Mesendoderm (in vitro differentiated cells): ENCODE measurements around the gene PCTP.

ENCODE experiments used
- DNase-seq: peaks from one replicate; pipeline ENCODE4 v3.0.0; 2013
- H2AK5ac ChIP-seq: 2 replicates; pipeline ENCODE4 v1.6.1; 2013; ENCODE audit warnings: low read length, inconsistent platforms
- H2BK120ac ChIP-seq: 2 replicates; pipeline ENCODE4 v1.6.1; 2013; ENCODE audit warnings: low read depth, mild to moderate bottlenecking, low read length, moderate library complexity, mixed read lengths
- H2BK15ac ChIP-seq: replicated peaks from 2 replicates; pipeline ENCODE4 v1.6.1; 2013; ENCODE audit warnings: low read depth, mild to moderate bottlenecking, moderate library complexity
- H2BK5ac ChIP-seq: 2 replicates; pipeline ENCODE4 v1.6.1; 2013; ENCODE audit warnings: low read length, inconsistent platforms
- H3K18ac ChIP-seq: 2 replicates; pipeline ENCODE4 v1.6.1; 2013; ENCODE audit warnings: mild to moderate bottlenecking, low read length, mixed read lengths
- H3K23ac ChIP-seq: one replicate; pipeline ENCODE4 v1.6.1; 2013; ENCODE audit warnings: low read length
- H3K27ac ChIP-seq: 2 replicates; pipeline ENCODE4 v1.5.1; 2013; ENCODE audit warnings: low read depth, mild to moderate bottlenecking, inconsistent platforms, low read length, moderate library complexity
- H3K27me3 ChIP-seq: 2 replicates; pipeline ENCODE4 v1.6.1; 2013; ENCODE audit warnings: low read length, control low read depth, mild to moderate bottlenecking, inconsistent platforms; ENCODE audit not compliant: insufficient read depth, poor library complexity
- H3K36me3 ChIP-seq: 2 replicates; pipeline ENCODE4 v1.6.1; 2013; ENCODE audit warnings: low read length, inconsistent platforms; ENCODE audit not compliant: control insufficient read depth, insufficient read depth
- H3K4ac ChIP-seq: one replicate; pipeline ENCODE4 v1.6.1; 2013; ENCODE audit warnings: low read depth, mild to moderate bottlenecking, low read length, moderate library complexity
- H3K4me1 ChIP-seq: 2 replicates; pipeline ENCODE4 v1.6.1; 2013; ENCODE audit warnings: low read depth, low read length, inconsistent platforms; ENCODE audit not compliant: control insufficient read depth
- H3K4me2 ChIP-seq: 2 replicates; pipeline ENCODE4 v1.6.1; 2013; ENCODE audit warnings: low read length
- H3K4me3 ChIP-seq: 2 replicates; pipeline ENCODE4 v1.5.1; 2013; ENCODE audit warnings: mild to moderate bottlenecking, low read length
- H3K56ac ChIP-seq: one replicate; pipeline ENCODE4 v1.6.1; 2013; ENCODE audit warnings: low read length
- H3K79me1 ChIP-seq: 2 replicates; pipeline ENCODE4 v1.6.1; 2013; ENCODE audit warnings: low read length, inconsistent platforms
- H3K79me2 ChIP-seq: 2 replicates; pipeline ENCODE4 v1.6.1; 2013; ENCODE audit warnings: mild to moderate bottlenecking, low read length; ENCODE audit not compliant: control insufficient read depth, insufficient read depth
- H3K9ac ChIP-seq: 2 replicates; pipeline ENCODE4 v1.6.1; 2013; ENCODE audit warnings: low read length, inconsistent platforms
- H4K5ac ChIP-seq: one replicate; pipeline ENCODE4 v1.6.1; 2013; ENCODE audit warnings: low read length
- H4K8ac ChIP-seq: one replicate; pipeline ENCODE4 v1.6.1; 2013; ENCODE audit warnings: low read depth, mild to moderate bottlenecking, control low read depth, low read length, moderate library complexity
- WGBS: extraction: QIAGEN DNeasy Blood & Tissue Kit; methylation state at CpG from one replicate; pipeline ENCODE4 v1.1.7; 2013; ENCODE audit warnings: low lambda C conversion rate, missing lambda C conversion rate; ENCODE audit not compliant: insufficient coverage; ENCODE audit errors: extremely low coverage; 5-methylcytosine and 5-hydroxymethylcytosine counted together

The PCTP gene

DNA sequence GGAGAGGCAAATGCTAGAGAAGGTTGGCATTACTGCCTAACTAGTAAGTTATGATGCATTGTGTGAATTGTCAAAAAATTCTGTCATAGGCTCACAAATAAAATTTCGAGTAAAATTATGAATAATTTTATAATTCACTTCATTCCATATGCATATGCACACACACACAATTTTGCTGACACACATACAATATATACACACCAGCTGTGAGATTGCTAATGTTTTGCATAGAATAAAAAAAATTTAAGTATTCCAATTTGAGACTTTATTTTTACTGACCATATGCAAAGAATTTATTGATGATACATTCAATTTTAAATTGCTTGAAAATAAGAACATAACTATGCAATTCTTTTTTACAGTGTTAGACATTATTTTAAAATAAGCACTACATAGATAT, 21.4 kb upstream of the PCTP start:
- H3K79me2 ChIP-seq = no peaks in the 10 kb centered on the region
- no peak for DNase-seq
- H3K79me1 ChIP-seq = no peaks in the 10 kb centered on the region
- no peak overlapping the region for H3K18ac ChIP-seq
- WGBS = no CpG with 5 or more reads among the region's 1 CpG
- no peak overlapping the region for H3K27ac ChIP-seq
- H2BK5ac ChIP-seq = no peak overlapping the region
- no peak overlapping the region for H3K9ac ChIP-seq
- no peaks in the 10 kb centered on the region for H3K27me3 ChIP-seq
- H3K4ac ChIP-seq = no peak overlapping the region
- no peak overlapping the region for H4K5ac ChIP-seq
- H3K4me3 ChIP-seq = no peak overlapping the region
- no peak overlapping the region for H3K56ac ChIP-seq
- peaks cover 2% of the 10 kb centered on the region for H3K4me1 ChIP-seq
- no peak overlapping the region for H2BK15ac ChIP-seq
- no peak overlapping the region for H3K23ac ChIP-seq
- H4K8ac ChIP-seq = no peak overlapping the region
- no peak overlapping the region for H2AK5ac ChIP-seq
- no peak overlapping the region for H3K4me2 ChIP-seq
- H3K36me3 ChIP-seq = no peaks in the 10 kb centered on the region
- H2BK120ac ChIP-seq = no peak overlapping the region

DNA sequence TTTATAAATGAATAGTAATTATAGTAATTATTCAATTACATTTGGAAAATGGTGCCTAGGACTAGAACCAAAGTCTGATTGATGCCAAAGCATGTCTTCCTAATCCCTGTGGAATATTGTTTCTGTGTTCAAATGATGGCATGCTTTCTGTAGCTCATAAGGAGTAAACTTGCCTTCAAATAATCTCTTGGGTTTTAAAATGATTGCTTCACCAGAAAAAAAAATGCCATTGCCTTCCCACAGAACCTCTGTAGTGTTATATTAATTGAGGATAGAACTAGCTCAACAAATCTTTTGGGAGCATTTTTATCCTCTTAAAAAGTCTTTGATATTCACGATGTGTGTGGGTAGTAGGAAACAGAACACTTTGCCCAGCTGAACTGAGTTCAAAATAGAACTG, 20.5 kb upstream of the PCTP start:
- no peak overlapping the region for H2AK5ac ChIP-seq
- peaks cover 2% of the 10 kb centered on the region for H3K4me1 ChIP-seq
- H2BK120ac ChIP-seq = no peak overlapping the region
- no peak overlapping the region for H3K23ac ChIP-seq
- no peak overlapping the region for H2BK5ac ChIP-seq
- no peak overlapping the region for H3K4me3 ChIP-seq
- H3K4me2 ChIP-seq = no peak overlapping the region
- H3K18ac ChIP-seq = no peak overlapping the region
- H3K4ac ChIP-seq = no peak overlapping the region
- H3K36me3 ChIP-seq = no peaks in the 10 kb centered on the region
- no peak overlapping the region for H3K56ac ChIP-seq
- WGBS = no CpG with 5 or more reads among the region's 1 CpG
- no peaks in the 10 kb centered on the region for H3K79me2 ChIP-seq
- no peak overlapping the region for H4K5ac ChIP-seq
- DNase-seq = no peak
- no peak overlapping the region for H3K27ac ChIP-seq
- no peak overlapping the region for H2BK15ac ChIP-seq
- H3K79me1 ChIP-seq = no peaks in the 10 kb centered on the region
- no peaks in the 10 kb centered on the region for H3K27me3 ChIP-seq
- no peak overlapping the region for H4K8ac ChIP-seq
- no peak overlapping the region for H3K9ac ChIP-seq

DNA sequence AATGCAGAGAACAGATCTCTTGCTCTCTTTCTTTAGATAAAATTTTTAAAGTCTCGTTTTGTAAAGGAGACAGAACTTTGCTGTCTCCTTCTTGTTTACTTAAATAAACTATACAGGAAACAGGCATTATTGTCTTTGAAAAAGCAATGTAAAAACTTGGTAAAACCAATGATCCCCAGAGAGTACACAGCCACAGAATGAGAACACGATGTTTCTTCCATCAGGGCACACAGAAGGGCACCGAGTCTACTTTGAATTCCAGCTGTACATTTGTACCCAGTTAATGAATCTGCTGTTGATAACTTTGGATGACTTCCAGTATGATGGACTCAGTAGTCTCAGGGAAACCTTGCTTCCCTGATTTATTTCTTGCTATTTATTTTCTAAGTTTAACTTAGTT, 20.0 kb upstream of the PCTP start:
- Histone ChIP-seq H2BK5ac (no peak overlapping the region), H3K9ac (no peak overlapping the region), H3K23ac (no peak overlapping the region), H2AK5ac (no peak overlapping the region), H3K4ac (no peak overlapping the region), H3K4me3 (no peak overlapping the region), H3K18ac (peak overlapping the region; percentile 75), H4K5ac (no peak overlapping the region), H3K27ac (no peak overlapping the region), H3K56ac (no peak overlapping the region), H3K27me3 (no peaks in the 10 kb centered on the region), H4K8ac (no peak overlapping the region), H3K36me3 (no peaks in the 10 kb centered on the region), H3K79me2 (no peaks in the 10 kb centered on the region), H3K4me1 (peaks cover 2% of the 10 kb centered on the region), H3K79me1 (no peaks in the 10 kb centered on the region), H2BK120ac (no peak overlapping the region), H2BK15ac (no peak overlapping the region), H3K4me2 (no peak overlapping the region)
- DNase-seq = no peak
- WGBS = no CpG with 5 or more reads among the region's 3 CpGs

DNA sequence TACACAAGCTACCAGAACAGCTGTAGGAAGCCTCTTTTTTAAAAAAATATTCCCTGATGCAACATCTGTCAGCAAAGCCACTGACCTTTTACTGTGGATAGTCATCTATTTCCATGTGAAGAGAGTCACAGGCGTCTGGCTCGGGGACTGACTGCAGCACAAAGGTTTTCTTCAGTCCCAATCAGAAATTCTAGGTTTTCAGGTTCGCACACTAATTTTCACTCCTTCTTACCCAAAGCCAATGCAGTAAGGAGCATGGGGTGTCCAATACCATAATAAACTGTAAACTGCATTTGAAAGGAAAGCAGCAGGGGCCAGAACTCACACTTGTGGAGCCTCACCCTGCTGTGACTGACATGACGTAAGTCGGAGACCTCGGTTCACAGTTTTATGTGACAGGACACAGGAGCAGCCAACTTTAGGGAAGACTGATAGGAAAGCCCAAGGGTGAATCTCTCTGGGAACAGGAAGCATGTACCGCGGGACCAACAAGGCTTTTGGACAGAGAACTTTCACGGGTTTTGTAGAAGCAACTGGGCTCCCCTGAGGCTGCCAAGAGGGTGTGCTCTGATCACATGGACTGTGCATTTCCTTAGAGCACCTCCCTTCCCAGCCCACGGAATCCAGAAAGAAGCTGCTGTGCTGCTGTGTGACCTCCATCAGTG, 19.1 kb upstream of the PCTP start:
- H3K36me3 ChIP-seq = no peaks in the 10 kb centered on the region
- H4K5ac ChIP-seq = no peak overlapping the region
- no peak overlapping the region for H3K9ac ChIP-seq
- H3K79me1 ChIP-seq = no peaks in the 10 kb centered on the region
- DNase-seq = peak; percentile 57
- no peaks in the 10 kb centered on the region for H3K79me2 ChIP-seq
- no peak overlapping the region for H2BK120ac ChIP-seq
- H2BK15ac ChIP-seq = no peak overlapping the region
- no peak overlapping the region for H3K4ac ChIP-seq
- WGBS = no CpG with 5 or more reads among the region's 10 CpGs
- no peak overlapping the region for H3K18ac ChIP-seq
- H3K27me3 ChIP-seq = no peaks in the 10 kb centered on the region
- no peak overlapping the region for H2BK5ac ChIP-seq
- H2AK5ac ChIP-seq = no peak overlapping the region
- no peak overlapping the region for H4K8ac ChIP-seq
- no peak overlapping the region for H3K56ac ChIP-seq
- H3K27ac ChIP-seq = no peak overlapping the region
- no peak overlapping the region for H3K4me3 ChIP-seq
- no peak overlapping the region for H3K4me2 ChIP-seq
- H3K23ac ChIP-seq = no peak overlapping the region
- peaks cover 2% of the 10 kb centered on the region for H3K4me1 ChIP-seq

DNA sequence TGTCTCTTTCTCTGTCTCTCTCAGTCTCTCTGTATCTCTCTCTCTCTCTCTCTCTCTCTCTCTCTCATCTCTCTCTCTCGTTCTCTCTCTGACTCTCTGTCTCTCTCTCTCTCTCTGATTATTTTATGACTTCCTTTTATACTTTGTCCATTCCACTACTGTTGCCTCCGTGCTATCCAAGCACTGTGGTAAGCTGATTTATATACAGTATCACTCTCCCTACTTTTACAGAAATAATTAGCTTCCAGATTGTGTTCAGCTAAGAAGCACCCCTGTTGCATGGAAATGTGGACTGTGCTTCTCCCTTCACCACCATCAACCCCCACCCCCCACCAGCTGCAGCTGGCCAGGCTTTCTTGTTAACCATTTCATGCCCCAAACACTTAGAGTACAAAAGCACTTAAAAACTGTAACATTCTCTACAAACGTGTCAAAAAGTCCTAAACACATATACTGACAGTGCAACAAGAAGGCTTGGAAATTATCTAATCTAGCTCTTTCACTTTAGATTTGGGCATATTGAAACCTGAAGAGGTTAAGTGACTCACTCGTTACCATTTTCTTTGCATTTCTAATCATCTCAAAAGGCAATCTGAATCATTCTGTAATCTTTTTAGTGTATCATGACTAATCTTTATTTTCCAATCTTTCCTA, 16.6 kb upstream of the PCTP start:
- H3K4ac ChIP-seq = no peak overlapping the region
- no peak overlapping the region for H2BK120ac ChIP-seq
- no peaks in the 10 kb centered on the region for H3K79me1 ChIP-seq
- no peak overlapping the region for H3K4me3 ChIP-seq
- no peak overlapping the region for H2AK5ac ChIP-seq
- no peak overlapping the region for H3K27ac ChIP-seq
- H4K8ac ChIP-seq = peak overlapping the region; percentile 13
- no peaks in the 10 kb centered on the region for H3K27me3 ChIP-seq
- H3K79me2 ChIP-seq = no peaks in the 10 kb centered on the region
- H3K4me1 ChIP-seq = peaks cover 2% of the 10 kb centered on the region
- H3K18ac ChIP-seq = no peak overlapping the region
- no peak overlapping the region for H3K23ac ChIP-seq
- WGBS = no CpG with 5 or more reads among the region's 4 CpGs
- peak; percentile 40 for DNase-seq
- no peak overlapping the region for H4K5ac ChIP-seq
- H3K9ac ChIP-seq = no peak overlapping the region
- H3K36me3 ChIP-seq = no peaks in the 10 kb centered on the region
- no peak overlapping the region for H3K56ac ChIP-seq
- no peak overlapping the region for H2BK15ac ChIP-seq
- no peak overlapping the region for H2BK5ac ChIP-seq
- no peak overlapping the region for H3K4me2 ChIP-seq
